K562 (cell line): Measurements from ENCODE around the gene ELOB. TPM values are rescaled to one million over a fixed set of nuclear protein-coding genes. Genes with fewer than 3 reads are reported as not detected.

ENCODE experiments used
- CBFA2T3 ChIP-seq: fragments of 450-650 bp; IDR thresholded peaks from 2 replicates; pipeline ENCODE4 v1.6.1; 2017
- ETV1 ChIP-seq: fragments of 450-650 bp; conservative IDR thresholded peaks from 2 replicates; pipeline ENCODE4 v1.6.1; 2016; ENCODE audit warnings: missing genetic modification characterization, control low read depth, low read depth, missing compliant biosample characterization
- GTF2A2 ChIP-seq: IDR thresholded peaks from 2 replicates; pipeline ENCODE4 v1.6.1; 2016; ENCODE audit warnings: mild to moderate bottlenecking, missing genetic modification characterization, missing compliant biosample characterization
- LCOR ChIP-seq: sonication (generic); formaldehyde crosslinking; IDR thresholded peaks from 2 replicates; pipeline ENCODE4 v1.8.0; 2022; ENCODE audit warnings: mild to moderate bottlenecking, missing genetic modification reagents
- MED1 ChIP-seq: sonication (generic); formaldehyde crosslinking; IDR thresholded peaks from 2 replicates; pipeline ENCODE4 v1.8.1; 2023; ENCODE audit warnings: missing genetic modification reagents, borderline replicate concordance
- NONO ChIP-seq, 2 experiments: fragments of 200-400 bp in 1 of 2; fragments of 450-650 bp in 1 of 2; formaldehyde crosslinking in 1 of 2; IDR thresholded peaks; 2 replicates each; pipeline ENCODE4 v1.6.1; 2017; ENCODE audit warnings: low read depth in 2 of 2, mild to moderate bottlenecking in 2 of 2, moderate library complexity in 2 of 2, low read length in 1 of 2
- NR3C1 ChIP-seq: sonication (generic); formaldehyde crosslinking; IDR thresholded peaks from 2 replicates; pipeline ENCODE4 v1.8.1; 2022; ENCODE audit warnings: missing genetic modification reagents
- POLR2B ChIP-seq: fragments of 450-650 bp; IDR thresholded peaks from 2 replicates; pipeline ENCODE4 v1.6.1; 2018; ENCODE audit warnings: low read depth; ENCODE audit not compliant: partially characterized antibody
- PTBP1 ChIP-seq: fragments of 200-400 bp; formaldehyde crosslinking; IDR thresholded peaks from 2 replicates; pipeline ENCODE4 v1.6.1; 2017; ENCODE audit warnings: low read depth, low read length
- THAP12 ChIP-seq: fragments of 250-450 bp; sonication (Bioruptor Pico); IDR thresholded peaks from 2 replicates; pipeline ENCODE4 v1.9.0; 2021; ENCODE audit warnings: mild to moderate bottlenecking, inconsistent platforms
- XRCC5 ChIP-seq: fragments of 200-400 bp; formaldehyde crosslinking; IDR thresholded peaks from 2 replicates; pipeline ENCODE4 v1.6.1; 2017; ENCODE audit warnings: low read depth, mild to moderate bottlenecking, low read length
- ZBTB7A ChIP-seq: IDR thresholded peaks from 2 replicates; pipeline ENCODE4 v1.6.1; 2011; ENCODE audit warnings: low read depth, mild to moderate bottlenecking, low read length, moderate library complexity, borderline replicate concordance; ENCODE audit not compliant: control insufficient read depth
- ZKSCAN8 ChIP-seq: fragments of 200-800 bp; sonication (Bioruptor generic); IDR thresholded peaks from 2 replicates; pipeline ENCODE4 v1.6.1; 2016; ENCODE audit warnings: missing genetic modification characterization, missing compliant biosample characterization
- ZMIZ1 ChIP-seq, 2 experiments: fragments of 150-350 bp in 1 of 2; IDR thresholded peaks; 2 replicates each; pipeline ENCODE4 v1.6.1; 2012 to 2016; ENCODE audit warnings: low read depth in 2 of 2, low read length in 2 of 2, mild to moderate bottlenecking in 1 of 2, moderate library complexity in 1 of 2
- ZNF584 ChIP-seq: fragments of 200-800 bp; sonication (Bioruptor generic); IDR thresholded peaks from 2 replicates; pipeline ENCODE4 v1.6.1; 2016; ENCODE audit warnings: low read depth, mild to moderate bottlenecking, missing genetic modification characterization, missing compliant biosample characterization
- ZNF76 ChIP-seq: fragments of 250-450 bp; sonication (Bioruptor Pico); IDR thresholded peaks from 2 replicates; pipeline ENCODE4 v1.4.0; 2020; ENCODE audit warnings: mild to moderate bottlenecking, moderate library complexity, borderline replicate concordance
- polyA plus RNA-seq, 8 experiments: library from polyadenylated mRNA; depleted of rRNA in 4 of 8; stranded (reverse) in 5 of 8; unstranded in 3 of 8; fragments of >200 nt; fragmentation: Nextera tagmentation in 2 of 8; fragmentation: Illumina TruSeq in 1 of 8; extraction: Ambion mirVana in 2 of 8; extraction: Trizol in 1 of 8; gene quantifications; 2 replicates each; pipeline versions ENCODE4 v1.2.1 to v1.2.3, GENCODE V29; 2011 to 2014; ENCODE audit warnings: inconsistent platforms in 1 of 8, missing spikeins in 1 of 8
- total RNA-seq, 7 experiments: library from RNA; depleted of rRNA in 6 of 7; stranded (reverse); fragments of >200 nt in 6 of 7; fragmentation: Illumina TruSeq in 2 of 7; extraction: Trizol in 2 of 7; gene quantifications; 2 replicates each; pipeline versions ENCODE4 v1.2.1 to v1.2.3, GENCODE V29; 2011 to 2021; ENCODE audit warnings: low replicate concordance in 1 of 7

ELOB gene
- total and polyA plus RNA-seq, 9 of the 15 experiments (the other 6 are each of a cell fraction or from before 2014, with no cell fraction given), result 63.2 to 791 (median 237) TPM

GRCh38 chr16:2751577-2752034 is 25.5 kb downstream of the ELOB start (continued):
- no peak for TF ChIP-seq PTBP1
- 0 out of 2 replicates have a peak, but pooled peaks have one; percentile 15 for TF ChIP-seq XRCC5
- TF ChIP-seq NR3C1 (CRISPR knock-in tag), result no peak
- peak; percentile 77; the same call in 1 of the 2 replicates for TF ChIP-seq ZBTB7A
- TF ChIP-seq LCOR (CRISPR knock-in tag), result peak; percentile 73
- no peak for TF ChIP-seq THAP12
- TF ChIP-seq ZNF584, result peak; percentile 41; the same call in 1 of the 2 replicates
- TF ChIP-seq POLR2B, result no peak
- 0 out of 2 replicates have a peak, but pooled peaks have one; percentile 53 for TF ChIP-seq ZKSCAN8 (CRISPR knock-in tag)
- TF ChIP-seq MED1 (CRISPR knock-in tag), result no peak
- 0 out of 4 replicates have a peak, but pooled peaks of 1 of the 2 experiments have one; percentile 43 for TF ChIP-seq NONO (IDR thresholded peaks at IDR 0.05; ENCODE audit: low read depth in 2 of 2, low read length in 1 of 2)
- no peak for TF ChIP-seq ZMIZ1 (IDR thresholded peaks at IDR 0.05; ENCODE audit: low read depth in 2 of 2, low read length in 2 of 2)
- peak; percentile 63 for TF ChIP-seq ETV1 (tag)
- TF ChIP-seq GTF2A2 (tag), result no peak
- TF ChIP-seq CBFA2T3, result no peak
- no peak for TF ChIP-seq ZNF76 (CRISPR knock-in tag)
- TF ChIP-seq, all 486 proteins: peak for 37
